ENCODE measurements around the gene ABCB11. TPM values are rescaled to one million over a fixed set of nuclear protein-coding genes. Genes with fewer than 3 reads are reported as not detected.

ABCB11 gene
- total and polyA plus RNA-seq, 10 of the 15 experiments (the other 5 are each of a cell fraction or from before 2014, with no cell fraction given): not detected

DNA sequence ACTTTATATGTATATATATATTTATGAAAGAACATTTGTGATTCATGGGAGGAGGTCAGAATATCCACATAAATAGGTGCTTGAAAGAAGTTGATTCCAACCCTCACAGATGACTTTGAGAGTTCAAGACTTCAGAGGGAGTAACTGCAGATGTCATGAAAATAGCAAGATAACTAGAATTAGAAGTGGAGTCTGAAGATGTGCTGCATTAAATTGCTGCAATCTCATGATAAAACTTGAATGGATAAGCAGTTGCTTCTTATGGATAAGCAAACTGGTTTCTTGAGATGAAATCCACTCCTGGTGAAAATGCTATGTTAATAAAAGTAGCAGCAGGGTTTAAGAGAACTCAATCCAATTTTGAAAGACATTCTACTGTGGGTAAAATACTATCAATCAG, 89.8 kb downstream of the ABCB11 start:
- DNase-seq (ENCODE audit: low read depth, low spot score) (no peak), ATAC-seq (no peak), FAIRE-seq (no peak)
- H2AFZ ChIP-seq (ENCODE audit: control insufficient read depth, low read depth, low read length): no peak overlapping the region
- TF ChIP-seq RB1 (IDR thresholded peaks at IDR 0.05; ENCODE audit: borderline replicate concordance) (no peak), YY1 (IDR thresholded peaks at IDR 0.05; ENCODE audit: low read depth, low read length) (no peak), NBN (IDR thresholded peaks at IDR 0.05) (no peak), BHLHE40 (IDR thresholded peaks at IDR 0.05; ENCODE audit: borderline replicate concordance in 1 of 2, low read depth in 2 of 2, low read length in 1 of 2) (no peak), TCF12 (IDR thresholded peaks at IDR 0.05; ENCODE audit: low read depth, low read length) (no peak)
- TF ChIP-seq, protein P1, sequence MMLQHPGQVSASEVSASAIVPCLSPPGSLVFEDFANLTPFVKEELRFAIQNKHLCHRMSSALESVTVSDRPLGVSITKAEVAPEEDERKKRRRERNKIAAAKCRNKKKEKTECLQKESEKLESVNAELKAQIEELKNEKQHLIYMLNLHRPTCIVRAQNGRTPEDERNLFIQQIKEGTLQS (IDR thresholded peaks at IDR 0.05; ENCODE audit: borderline replicate concordance, extremely low read depth, low read depth, low read length): no peak
- no peaks in the 10 kb centered on the region for H3K36me3 ChIP-seq (ENCODE audit: control insufficient read depth in 2 of 2, insufficient read depth in 2 of 2, low read length in 1 of 2)
- H3K27me3 ChIP-seq (replicated peaks in 1 of 2; ENCODE audit: control insufficient read depth in 2 of 2, insufficient read depth in 2 of 2, low read length in 1 of 2): 0 out of 4 replicates have a peak, but pooled peaks cover 0 to 2% of the 10 kb centered on the region in 2 experiments
- no peak overlapping the region for H3K27ac ChIP-seq (ENCODE audit: control insufficient read depth, insufficient read depth)
- intact Hi-C loops (cut with micrococcal nuclease; ENCODE audit: unreplicated experiment) (no loop called here), in situ Hi-C loops (cut with MboI) (no loop called here)
- H3K4me1 ChIP-seq (ENCODE audit: control insufficient read depth, insufficient read depth, low read length): no peaks in the 10 kb centered on the region
- H3K9me3 ChIP-seq (replicated peaks; ENCODE audit: control insufficient read depth, insufficient read depth, low read length): no peaks in the 10 kb centered on the region
- RAD21 ChIA-PET (ENCODE audit: unreplicated experiment): no interaction called here
- no peak overlapping the region for H3K9ac ChIP-seq (ENCODE audit: control insufficient read depth, insufficient read depth, low read length)
- no peak overlapping the region for H3K4me3 ChIP-seq
- CTCF ChIA-PET: interaction anchor here (2.2 kb wide), 1 partner anchor 8 kb away, joined by 5 read pairs; no protein-coding TSS in a partner anchor
- POLR2A ChIA-PET: no interaction called here
- no peaks in the 10 kb centered on the region for H3K79me2 ChIP-seq (ENCODE audit: control insufficient read depth, insufficient read depth, low read length)
- H4K20me1 ChIP-seq (ENCODE audit: control insufficient read depth, insufficient read depth): no peaks in the 10 kb centered on the region
- SMC1A ChIA-PET (ENCODE audit: uncharacterized antibody, unreplicated experiment): no interaction called here
- no peak overlapping the region for H3K4me2 ChIP-seq (ENCODE audit: control insufficient read depth, insufficient read depth)
- BruUV-seq (replicated peaks): no TSS peak

GRCh38 chr2:168939918-168940317, 91.2 kb downstream of the ABCB11 start:
- TF ChIP-seq RBBP5 (conservative IDR thresholded peaks at IDR 0.05) (no peak), IRF4 (IDR thresholded peaks at IDR 0.05; ENCODE audit: low read depth, low read length) (peak; percentile 45; the same call in 1 of the 2 replicates), FOXM1 (IDR thresholded peaks at IDR 0.05; ENCODE audit: low read depth, low read length) (0 out of 2 replicates have a peak, but pooled peaks have one; percentile 30), ZBED1 (IDR thresholded peaks at IDR 0.05; ENCODE audit: borderline replicate concordance) (no peak), NFIC (IDR thresholded peaks at IDR 0.05; ENCODE audit: low read depth, low read length) (peak; percentile 70), JUNB (IDR thresholded peaks at IDR 0.05) (peak; percentile 94), GABPA (IDR thresholded peaks at IDR 0.05; ENCODE audit: low read depth) (0 out of 2 replicates have a peak, but pooled peaks have one; percentile 25), RUNX3 (IDR thresholded peaks at IDR 0.05; ENCODE audit: low read length) (peak; percentile 43)
- TF ChIP-seq, protein P2, sequence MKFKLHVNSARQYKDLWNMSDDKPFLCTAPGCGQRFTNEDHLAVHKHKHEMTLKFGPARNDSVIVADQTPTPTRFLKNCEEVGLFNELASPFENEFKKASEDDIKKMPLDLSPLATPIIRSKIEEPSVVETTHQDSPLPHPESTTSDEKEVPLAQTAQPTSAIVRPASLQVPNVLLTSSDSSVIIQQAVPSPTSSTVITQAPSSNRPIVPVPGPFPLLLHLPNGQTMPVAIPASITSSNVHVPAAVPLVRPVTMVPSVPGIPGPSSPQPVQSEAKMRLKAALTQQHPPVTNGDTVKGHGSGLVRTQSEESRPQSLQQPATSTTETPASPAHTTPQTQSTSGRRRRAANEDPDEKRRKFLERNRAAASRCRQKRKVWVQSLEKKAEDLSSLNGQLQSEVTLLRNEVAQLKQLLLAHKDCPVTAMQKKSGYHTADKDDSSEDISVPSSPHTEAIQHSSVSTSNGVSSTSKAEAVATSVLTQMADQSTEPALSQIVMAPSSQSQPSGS (IDR thresholded peaks at IDR 0.05; ENCODE audit: low read length): peak; percentile 51; the same call in 1 of the 2 replicates
- DNase-seq (ENCODE audit: low read depth, low spot score): no peak
- POLR2A ChIA-PET: no interaction called here
- BruUV-seq (replicated peaks): no TSS peak
- Histone ChIP-seq H3K9me3 (replicated peaks; ENCODE audit: control insufficient read depth, insufficient read depth, low read length) (no peaks in the 10 kb centered on the region), H3K4me2 (ENCODE audit: control insufficient read depth, insufficient read depth) (no peak overlapping the region), H3K27ac (ENCODE audit: control insufficient read depth, insufficient read depth) (no peak overlapping the region), H3K36me3 (ENCODE audit: control insufficient read depth in 2 of 2, insufficient read depth in 2 of 2, low read length in 1 of 2) (no peaks in the 10 kb centered on the region), H3K9ac (ENCODE audit: control insufficient read depth, insufficient read depth, low read length) (no peak overlapping the region), H3K27me3 (replicated peaks in 1 of 2; ENCODE audit: control insufficient read depth in 2 of 2, insufficient read depth in 2 of 2, low read length in 1 of 2) (peaks cover 0 to 2% of the 10 kb centered on the region in 2 experiments; a peak in 1 of 4 replicates), H3K79me2 (ENCODE audit: control insufficient read depth, insufficient read depth, low read length) (no peaks in the 10 kb centered on the region), H4K20me1 (ENCODE audit: control insufficient read depth, insufficient read depth) (no peaks in the 10 kb centered on the region), H3K4me3 (no peak overlapping the region), H2AFZ (ENCODE audit: control insufficient read depth, low read depth, low read length) (no peak overlapping the region), H3K4me1 (ENCODE audit: control insufficient read depth, insufficient read depth, low read length) (no peaks in the 10 kb centered on the region)
- ATAC-seq: peak; percentile 63
- CTCF ChIA-PET: interaction anchor here (0.7 to 2.2 kb wide), 3 partner anchors 9 to 180 kb away, joined by 3 to 5 read pairs (median 4); no protein-coding TSS in a partner anchor
- intact Hi-C loops (cut with micrococcal nuclease; ENCODE audit: unreplicated experiment): no loop called here
- FAIRE-seq: peak; percentile 90
- SMC1A ChIA-PET (ENCODE audit: uncharacterized antibody, unreplicated experiment): no interaction called here
- RAD21 ChIA-PET (ENCODE audit: unreplicated experiment): no interaction called here
- in situ Hi-C loops (cut with MboI): no loop called here
- WGBS (ENCODE audit: insufficient coverage, insufficient replicate concordance, low lambda C conversion rate, missing lambda C conversion rate): 10% methylated on average over 4 of the region's 4 CpGs

Data from GM12878 (cell line).